Skeletal muscle satellite cell (primary cell): ENCODE results near the gene CHEK2.
"Not testable (repeated sequence)": the region's sequence is repeated elsewhere in the genome, so short reads cannot be mapped to it uniquely, and the experiment has no call there.

ENCODE experiments used
- H3K27me3 ChIP-seq: 2 replicates; pipeline ENCODE4 v1.7.0; 2013; ENCODE audit warnings: low read length; ENCODE audit not compliant: control insufficient read depth, insufficient read depth
- H3K36me3 ChIP-seq: 2 replicates; pipeline ENCODE4 v1.7.0; 2013; ENCODE audit warnings: mild to moderate bottlenecking, control low read depth, low read length; ENCODE audit not compliant: insufficient read depth
- H3K4me1 ChIP-seq: 2 replicates; pipeline ENCODE4 v1.7.0; 2013; ENCODE audit warnings: low read length; ENCODE audit not compliant: control insufficient read depth, insufficient read depth
- H3K4me2 ChIP-seq: 2 replicates; pipeline ENCODE4 v1.7.0; 2013; ENCODE audit warnings: mild to moderate bottlenecking, low read length
- H3K4me3 ChIP-seq: 2 replicates; pipeline ENCODE4 v1.7.0; 2013; ENCODE audit warnings: low read length
- H3K9ac ChIP-seq: 2 replicates; pipeline ENCODE4 v1.7.0; 2013; ENCODE audit warnings: mild to moderate bottlenecking, low read depth, low read length, moderate library complexity
- H3K9me3 ChIP-seq: replicated peaks from 2 replicates; pipeline ENCODE4 v1.7.0; 2013; ENCODE audit warnings: mild to moderate bottlenecking, control low read depth, low read length

Gene CHEK2

GRCh38 chr22:28711820-28712777, 29.5 kb downstream of the CHEK2 start:
- Histone ChIP-seq H3K36me3 (no peaks in the 10 kb centered on the region), H3K4me3 (peak overlapping the region; percentile 37), H3K4me1 (peaks cover 32% of the 10 kb centered on the region), H3K4me2 (peak overlapping the region; percentile 68), H3K27me3 (no peaks in the 10 kb centered on the region), H3K9me3 (no peaks in the 10 kb centered on the region), H3K9ac (peak overlapping the region; percentile 78)

GRCh38 chr22:28711341-28711740, 30.3 kb downstream of the CHEK2 start:
- Histone ChIP-seq H3K4me3 (peak overlapping the region; percentile 43), H3K4me1 (peaks cover 32% of the 10 kb centered on the region), H3K36me3 (no peaks in the 10 kb centered on the region), H3K9me3 (no peaks in the 10 kb centered on the region), H3K4me2 (peak overlapping the region; percentile 68), H3K9ac (peak overlapping the region; percentile 78), H3K27me3 (no peaks in the 10 kb centered on the region)

DNA sequence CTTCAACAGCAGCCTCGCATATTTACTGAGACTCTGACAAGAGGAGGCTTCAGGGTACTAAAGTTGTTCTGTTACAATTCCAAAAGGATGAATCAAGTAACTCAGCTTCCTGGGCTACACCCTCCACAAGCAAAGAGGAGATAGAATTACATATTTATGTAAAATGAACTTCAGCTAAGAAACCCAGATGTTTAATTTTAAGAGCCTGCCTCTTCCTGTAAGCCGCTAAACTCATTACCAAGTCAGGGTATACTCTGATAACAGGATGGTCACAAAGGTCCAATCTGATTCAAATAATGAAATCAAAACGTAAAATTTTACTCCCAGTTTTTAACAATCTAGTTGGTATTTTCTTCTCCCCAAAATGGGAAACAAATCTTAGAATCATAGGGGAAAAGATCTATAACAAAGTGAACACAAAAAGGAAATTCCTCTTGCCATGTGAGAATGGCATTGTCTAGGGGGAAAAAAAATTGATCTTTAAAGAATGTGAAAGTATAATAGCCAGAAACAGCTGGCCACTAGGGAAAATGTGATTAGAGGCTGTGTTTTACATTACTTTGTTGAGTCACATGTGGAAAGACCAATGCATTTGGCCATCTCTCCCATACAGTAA, 30.9 kb downstream of the CHEK2 start:
- Histone ChIP-seq H3K27me3 (no peaks in the 10 kb centered on the region), H3K36me3 (no peaks in the 10 kb centered on the region), H3K4me1 (peaks cover 32% of the 10 kb centered on the region), H3K9ac (peak overlapping the region; percentile 78), H3K4me2 (peak overlapping the region; percentile 68), H3K4me3 (peak overlapping the region; percentile 20), H3K9me3 (no peaks in the 10 kb centered on the region)

DNA sequence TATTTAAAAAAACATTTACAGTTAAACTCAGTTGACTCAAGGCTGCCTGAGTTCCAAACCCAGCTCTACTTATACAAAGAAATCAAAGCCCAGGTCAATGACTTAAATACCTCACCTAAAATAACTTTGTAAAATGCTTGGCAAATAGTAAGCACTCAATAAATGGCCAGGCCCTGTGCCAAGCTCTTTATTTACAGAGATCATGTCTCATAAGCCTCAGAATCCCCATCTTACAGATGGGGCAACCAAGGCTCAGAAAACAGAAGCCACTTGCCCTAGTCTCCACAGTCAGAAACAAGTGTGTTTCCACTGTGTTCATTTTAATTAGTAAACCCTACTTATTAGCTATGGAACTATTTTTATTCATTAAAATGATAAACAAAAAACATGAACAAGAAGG, 31.5 kb downstream of the CHEK2 start:
- Histone ChIP-seq H3K4me1 (peaks cover 32% of the 10 kb centered on the region), H3K27me3 (no peaks in the 10 kb centered on the region), H3K9ac (peak overlapping the region; percentile 54), H3K4me2 (peak overlapping the region; percentile 60), H3K9me3 (no peaks in the 10 kb centered on the region), H3K36me3 (no peaks in the 10 kb centered on the region), H3K4me3 (peak overlapping the region; percentile 24)

DNA sequence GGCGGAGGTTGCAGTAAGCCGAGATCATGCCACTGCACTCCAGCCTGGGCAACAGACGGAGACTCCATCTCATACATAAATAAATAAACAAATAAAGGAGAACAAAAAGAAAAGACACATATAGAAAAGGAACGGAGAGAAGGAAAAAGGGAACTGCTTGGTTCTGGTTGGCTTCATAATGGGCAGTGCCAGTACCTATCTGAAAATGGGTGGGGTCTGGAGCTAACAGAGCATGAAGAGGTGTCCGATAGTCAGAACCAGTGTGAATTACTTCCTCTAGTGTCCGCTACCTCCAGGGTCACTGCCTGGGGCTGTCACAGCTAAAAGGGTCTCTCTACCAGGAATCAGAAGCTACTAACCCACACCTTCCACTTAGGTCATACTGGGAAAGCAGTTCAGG, 34.8 kb downstream of the CHEK2 start:
- no peaks in the 10 kb centered on the region for H3K27me3 ChIP-seq
- peaks cover 21% of the 10 kb centered on the region for H3K4me1 ChIP-seq
- H3K36me3 ChIP-seq, result no peaks in the 10 kb centered on the region
- no peak overlapping the region for H3K9ac ChIP-seq
- no peak overlapping the region for H3K4me2 ChIP-seq
- H3K4me3 ChIP-seq, result no peak overlapping the region
- H3K9me3 ChIP-seq, result no peaks in the 10 kb centered on the region

DNA sequence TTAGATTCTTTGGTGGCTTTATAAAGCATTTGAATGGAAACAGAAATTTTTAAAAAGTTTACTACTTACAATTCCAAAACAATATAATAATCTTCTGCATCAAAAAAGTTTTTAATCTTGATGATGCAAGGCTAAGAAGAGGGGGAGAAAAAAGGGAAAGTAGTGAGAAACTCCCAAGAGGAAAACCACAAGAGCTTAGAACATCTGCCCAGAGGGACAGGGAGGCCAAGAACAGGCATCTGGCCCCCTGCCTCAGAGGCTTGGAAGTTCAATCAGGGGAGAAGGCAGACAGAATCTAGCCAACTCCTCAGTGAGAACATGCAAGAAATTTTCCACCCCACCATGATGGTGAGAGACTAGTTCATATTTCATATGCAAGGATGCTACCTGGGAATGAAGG, 38.2 kb downstream of the CHEK2 start:
- H3K4me2 ChIP-seq, result no peak overlapping the region
- no peaks in the 10 kb centered on the region for H3K4me1 ChIP-seq
- no peaks in the 10 kb centered on the region for H3K9me3 ChIP-seq
- H3K36me3 ChIP-seq, result no peaks in the 10 kb centered on the region
- H3K4me3 ChIP-seq, result no peak overlapping the region
- H3K27me3 ChIP-seq, result no peaks in the 10 kb centered on the region
- H3K9ac ChIP-seq, result no peak overlapping the region

DNA sequence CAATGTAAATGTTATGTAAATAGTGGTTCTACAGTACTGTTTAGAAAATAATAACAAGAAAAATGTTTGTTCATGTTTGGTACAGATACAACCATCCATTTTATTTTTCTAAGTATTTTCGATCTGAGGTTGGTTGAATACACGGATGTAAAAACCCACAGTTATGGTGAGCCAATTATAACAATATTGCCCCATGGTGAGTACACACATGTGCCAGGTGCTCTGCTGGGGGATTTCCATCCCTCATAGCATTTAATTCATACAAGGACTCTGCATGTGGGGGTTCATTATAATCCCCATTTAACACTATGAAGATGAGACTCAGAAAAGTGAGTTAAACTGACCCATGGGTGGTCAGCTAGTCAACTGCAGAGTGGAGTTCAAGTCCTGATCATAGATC, 38.7 kb downstream of the CHEK2 start:
- no peak overlapping the region for H3K4me2 ChIP-seq
- H3K9me3 ChIP-seq, result no peaks in the 10 kb centered on the region
- no peaks in the 10 kb centered on the region for H3K27me3 ChIP-seq
- H3K36me3 ChIP-seq, result no peaks in the 10 kb centered on the region
- H3K9ac ChIP-seq, result no peak overlapping the region
- H3K4me3 ChIP-seq, result no peak overlapping the region
- H3K4me1 ChIP-seq, result no peaks in the 10 kb centered on the region

GRCh38 chr22:28693041-28693760, 48.4 kb downstream of the CHEK2 start:
- not testable (repeated sequence) for H3K9me3 ChIP-seq, H3K27me3 ChIP-seq, H3K4me2 ChIP-seq, H3K4me1 ChIP-seq, H3K36me3 ChIP-seq, H3K9ac ChIP-seq, H3K4me3 ChIP-seq

- not testable (repeated sequence) for H3K36me3 ChIP-seq, H3K9ac ChIP-seq, H3K4me1 ChIP-seq, H3K9me3 ChIP-seq, H3K4me2 ChIP-seq, H3K4me3 ChIP-seq, H3K27me3 ChIP-seq
Measured at GRCh38 chr22:28689796-28690195, 51.8 kb downstream of the CHEK2 start.

- H3K4me3 ChIP-seq, H3K4me1 ChIP-seq, H3K9ac ChIP-seq, H3K36me3 ChIP-seq, H3K27me3 ChIP-seq, H3K4me2 ChIP-seq, H3K9me3 ChIP-seq: not testable (repeated sequence)
Measured at GRCh38 chr22:28682966-28683365, 58.7 kb downstream of the CHEK2 start.

GRCh38 chr22:28680813-28681490, 60.7 kb downstream of the CHEK2 start:
- H3K4me3 ChIP-seq, H3K9ac ChIP-seq, H3K27me3 ChIP-seq, H3K4me1 ChIP-seq, H3K9me3 ChIP-seq, H3K36me3 ChIP-seq, H3K4me2 ChIP-seq: not testable (repeated sequence)
